SK-N-SH treated with all-trans-retinoic acid at 6 μM for 48 hours (cell line): ENCODE measurements around the gene CFAP61.
A peak's percentile ranks its signal among the peaks of the same experiment; 100 is the strongest.

Source experiments
- ATAC-seq: fragments of 200-7000 bp; cut with Tn5 transposase; 3 replicates; pipeline ENCODE4 v1.9.1; 2020; ENCODE audit warnings: mild to moderate bottlenecking, moderate library complexity
- ARNTL ChIP-seq: fragments of 450-650 bp; formaldehyde crosslinking; IDR thresholded peaks from 2 replicates; pipeline ENCODE4 v1.5.0; 2020; ENCODE audit warnings: low read depth, mild to moderate bottlenecking, moderate library complexity, borderline replicate concordance
- BACH2 ChIP-seq: fragments of 250-450 bp; sonication (Bioruptor Pico); IDR thresholded peaks from 2 replicates; pipeline ENCODE4 v1.9.0; 2021; ENCODE audit warnings: mild to moderate bottlenecking, borderline replicate concordance
- GLIS3 ChIP-seq: fragments of 250-450 bp; sonication (Bioruptor Pico); IDR thresholded peaks from 2 replicates; pipeline ENCODE4 v1.5.0; 2020; ENCODE audit warnings: mild to moderate bottlenecking, moderate library complexity
- ISL1 ChIP-seq: fragments of 250-450 bp; sonication (Bioruptor Pico); IDR thresholded peaks from 2 replicates; pipeline ENCODE4 v2.1.2; 2022; ENCODE audit warnings: mild to moderate bottlenecking, moderate library complexity
- OSR1 ChIP-seq: fragments of 250-450 bp; sonication (Bioruptor Pico); IDR thresholded peaks from 2 replicates; pipeline ENCODE4 v1.8.0; 2022; ENCODE audit warnings: moderate library complexity, mild to moderate bottlenecking, inconsistent platforms
- PPARA ChIP-seq: fragments of 250-450 bp; sonication (Bioruptor Pico); IDR thresholded peaks from 2 replicates; pipeline ENCODE4 v1.5.0; 2020; ENCODE audit warnings: mild to moderate bottlenecking, borderline replicate concordance
- RARB ChIP-seq: fragments of 250-450 bp; sonication (Bioruptor Pico); IDR thresholded peaks from 2 replicates; pipeline ENCODE4 v1.8.0; 2021; ENCODE audit warnings: mild to moderate bottlenecking, moderate library complexity
- SNAI2 ChIP-seq: fragments of 250-450 bp; sonication (Bioruptor Pico); IDR thresholded peaks from 2 replicates; pipeline ENCODE4 v1.5.0; 2020; ENCODE audit warnings: mild to moderate bottlenecking, moderate library complexity
- TCF4 ChIP-seq: fragments of 250-450 bp; sonication (Bioruptor Pico); IDR thresholded peaks from 2 replicates; pipeline ENCODE4 v1.8.0; 2021; ENCODE audit warnings: mild to moderate bottlenecking, moderate library complexity, borderline replicate concordance
- TOX ChIP-seq: fragments of 250-450 bp; sonication (Bioruptor Pico); IDR thresholded peaks from 2 replicates; pipeline ENCODE4 v1.8.0; 2021; ENCODE audit warnings: mild to moderate bottlenecking, moderate library complexity, borderline replicate concordance
- ZC3H10 ChIP-seq: fragments of 250-450 bp; sonication (Bioruptor Pico); IDR thresholded peaks from 2 replicates; pipeline ENCODE4 v1.5.1; 2021; ENCODE audit warnings: mild to moderate bottlenecking, moderate library complexity
- ZFP30 ChIP-seq: fragments of 450-650 bp; formaldehyde crosslinking; IDR thresholded peaks from 2 replicates; pipeline ENCODE4 v1.5.0; 2022; ENCODE audit warnings: mild to moderate bottlenecking, moderate library complexity
- ZNF565 ChIP-seq: fragments of 450-650 bp; formaldehyde crosslinking; conservative IDR thresholded peaks from 2 replicates; pipeline ENCODE4 v1.5.0; 2020; ENCODE audit warnings: low read depth, mild to moderate bottlenecking, moderate library complexity
- ZNF70 ChIP-seq: fragments of 450-650 bp; formaldehyde crosslinking; IDR thresholded peaks from 2 replicates; pipeline ENCODE4 v1.5.0; 2020; ENCODE audit warnings: mild to moderate bottlenecking, moderate library complexity
- ZNF8 ChIP-seq: fragments of 450-650 bp; formaldehyde crosslinking; IDR thresholded peaks from 2 replicates; pipeline ENCODE4 v1.5.0; 2020; ENCODE audit warnings: mild to moderate bottlenecking, moderate library complexity
- TF ChIP-seq, protein P1 (sequence below): fragments of 250-450 bp; sonication (Bioruptor Pico); IDR thresholded peaks from 2 replicates; pipeline ENCODE4 v1.5.0; 2020; ENCODE audit warnings: mild to moderate bottlenecking, moderate library complexity
- TF ChIP-seq, protein P2 (sequence below): fragments of 250-450 bp; sonication (Bioruptor Pico); IDR thresholded peaks from 2 replicates; pipeline ENCODE4 v1.8.0; 2020; ENCODE audit warnings: mild to moderate bottlenecking, moderate library complexity, borderline replicate concordance
- TF ChIP-seq, protein P3 (sequence below): fragments of 250-450 bp; sonication (Bioruptor Pico); IDR thresholded peaks from 2 replicates; pipeline ENCODE4 v1.8.0; 2021; ENCODE audit warnings: low read depth, mild to moderate bottlenecking, moderate library complexity, borderline replicate concordance
- TF ChIP-seq, protein P4 (sequence below): fragments of 250-450 bp; sonication (Bioruptor Pico); IDR thresholded peaks from 2 replicates; pipeline ENCODE4 v1.5.1; 2020; ENCODE audit warnings: low read depth, mild to moderate bottlenecking, moderate library complexity
- TF ChIP-seq, protein P5 (sequence below): fragments of 250-450 bp; sonication (Bioruptor Pico); IDR thresholded peaks from 2 replicates; pipeline ENCODE4 v1.5.1; 2021; ENCODE audit warnings: mild to moderate bottlenecking, moderate library complexity

The CFAP61 gene

DNA sequence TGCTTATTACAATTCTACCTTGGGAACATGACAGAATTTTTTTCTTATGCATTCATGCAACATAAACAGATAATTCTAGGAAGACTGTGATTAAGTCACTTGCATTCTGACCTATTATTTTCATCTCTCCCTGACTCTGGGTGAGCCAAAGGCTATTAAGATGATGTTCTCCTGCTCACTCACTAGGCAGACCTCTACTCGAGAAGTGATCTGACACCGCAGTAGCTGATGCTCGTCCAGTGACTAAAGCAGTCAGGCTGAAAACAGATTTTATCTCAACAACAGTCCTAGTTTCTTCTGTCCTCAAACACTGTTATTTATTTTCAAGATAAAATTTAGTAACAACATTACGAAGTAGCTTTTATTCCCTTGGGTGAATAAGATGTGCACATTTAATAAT lies 17.8 kb upstream of the CFAP61 start:
- ATAC-seq = peak; percentile 93
- TF ChIP-seq, protein P1, sequence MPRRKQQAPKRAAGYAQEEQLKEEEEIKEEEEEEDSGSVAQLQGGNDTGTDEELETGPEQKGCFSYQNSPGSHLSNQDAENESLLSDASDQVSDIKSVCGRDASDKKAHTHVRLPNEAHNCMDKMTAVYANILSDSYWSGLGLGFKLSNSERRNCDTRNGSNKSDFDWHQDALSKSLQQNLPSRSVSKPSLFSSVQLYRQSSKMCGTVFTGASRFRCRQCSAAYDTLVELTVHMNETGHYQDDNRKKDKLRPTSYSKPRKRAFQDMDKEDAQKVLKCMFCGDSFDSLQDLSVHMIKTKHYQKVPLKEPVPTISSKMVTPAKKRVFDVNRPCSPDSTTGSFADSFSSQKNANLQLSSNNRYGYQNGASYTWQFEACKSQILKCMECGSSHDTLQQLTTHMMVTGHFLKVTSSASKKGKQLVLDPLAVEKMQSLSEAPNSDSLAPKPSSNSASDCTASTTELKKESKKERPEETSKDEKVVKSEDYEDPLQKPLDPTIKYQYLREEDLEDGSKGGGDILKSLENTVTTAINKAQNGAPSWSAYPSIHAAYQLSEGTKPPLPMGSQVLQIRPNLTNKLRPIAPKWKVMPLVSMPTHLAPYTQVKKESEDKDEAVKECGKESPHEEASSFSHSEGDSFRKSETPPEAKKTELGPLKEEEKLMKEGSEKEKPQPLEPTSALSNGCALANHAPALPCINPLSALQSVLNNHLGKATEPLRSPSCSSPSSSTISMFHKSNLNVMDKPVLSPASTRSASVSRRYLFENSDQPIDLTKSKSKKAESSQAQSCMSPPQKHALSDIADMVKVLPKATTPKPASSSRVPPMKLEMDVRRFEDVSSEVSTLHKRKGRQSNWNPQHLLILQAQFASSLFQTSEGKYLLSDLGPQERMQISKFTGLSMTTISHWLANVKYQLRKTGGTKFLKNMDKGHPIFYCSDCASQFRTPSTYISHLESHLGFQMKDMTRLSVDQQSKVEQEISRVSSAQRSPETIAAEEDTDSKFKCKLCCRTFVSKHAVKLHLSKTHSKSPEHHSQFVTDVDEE = no peak
- TF ChIP-seq OSR1 (no peak), ZNF565 (CRISPR knock-in tag) (no peak), ZFP30 (CRISPR knock-in tag) (no peak), ISL1 (CRISPR knock-in tag) (no peak), RARB (CRISPR knock-in tag) (no peak), ZC3H10 (CRISPR knock-in tag) (no peak), GLIS3 (CRISPR knock-in tag) (no peak), TOX (CRISPR knock-in tag) (no peak), ZNF70 (CRISPR knock-in tag) (no peak), SNAI2 (no peak)
- TF ChIP-seq, protein P2, sequence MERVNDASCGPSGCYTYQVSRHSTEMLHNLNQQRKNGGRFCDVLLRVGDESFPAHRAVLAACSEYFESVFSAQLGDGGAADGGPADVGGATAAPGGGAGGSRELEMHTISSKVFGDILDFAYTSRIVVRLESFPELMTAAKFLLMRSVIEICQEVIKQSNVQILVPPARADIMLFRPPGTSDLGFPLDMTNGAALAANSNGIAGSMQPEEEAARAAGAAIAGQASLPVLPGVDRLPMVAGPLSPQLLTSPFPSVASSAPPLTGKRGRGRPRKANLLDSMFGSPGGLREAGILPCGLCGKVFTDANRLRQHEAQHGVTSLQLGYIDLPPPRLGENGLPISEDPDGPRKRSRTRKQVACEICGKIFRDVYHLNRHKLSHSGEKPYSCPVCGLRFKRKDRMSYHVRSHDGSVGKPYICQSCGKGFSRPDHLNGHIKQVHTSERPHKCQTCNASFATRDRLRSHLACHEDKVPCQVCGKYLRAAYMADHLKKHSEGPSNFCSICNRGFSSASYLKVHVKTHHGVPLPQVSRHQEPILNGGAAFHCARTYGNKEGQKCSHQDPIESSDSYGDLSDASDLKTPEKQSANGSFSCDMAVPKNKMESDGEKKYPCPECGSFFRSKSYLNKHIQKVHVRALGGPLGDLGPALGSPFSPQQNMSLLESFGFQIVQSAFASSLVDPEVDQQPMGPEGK = no peak
- TF ChIP-seq, protein P3, sequence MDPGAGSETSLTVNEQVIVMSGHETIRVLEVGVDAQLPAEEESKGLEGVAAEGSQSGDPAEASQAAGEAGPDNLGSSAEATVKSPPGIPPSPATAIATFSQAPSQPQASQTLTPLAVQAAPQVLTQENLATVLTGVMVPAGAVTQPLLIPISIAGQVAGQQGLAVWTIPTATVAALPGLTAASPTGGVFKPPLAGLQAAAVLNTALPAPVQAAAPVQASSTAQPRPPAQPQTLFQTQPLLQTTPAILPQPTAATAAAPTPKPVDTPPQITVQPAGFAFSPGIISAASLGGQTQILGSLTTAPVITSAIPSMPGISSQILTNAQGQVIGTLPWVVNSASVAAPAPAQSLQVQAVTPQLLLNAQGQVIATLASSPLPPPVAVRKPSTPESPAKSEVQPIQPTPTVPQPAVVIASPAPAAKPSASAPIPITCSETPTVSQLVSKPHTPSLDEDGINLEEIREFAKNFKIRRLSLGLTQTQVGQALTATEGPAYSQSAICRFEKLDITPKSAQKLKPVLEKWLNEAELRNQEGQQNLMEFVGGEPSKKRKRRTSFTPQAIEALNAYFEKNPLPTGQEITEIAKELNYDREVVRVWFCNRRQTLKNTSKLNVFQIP (CRISPR knock-in tag) = no peak
- TF ChIP-seq, protein P4, sequence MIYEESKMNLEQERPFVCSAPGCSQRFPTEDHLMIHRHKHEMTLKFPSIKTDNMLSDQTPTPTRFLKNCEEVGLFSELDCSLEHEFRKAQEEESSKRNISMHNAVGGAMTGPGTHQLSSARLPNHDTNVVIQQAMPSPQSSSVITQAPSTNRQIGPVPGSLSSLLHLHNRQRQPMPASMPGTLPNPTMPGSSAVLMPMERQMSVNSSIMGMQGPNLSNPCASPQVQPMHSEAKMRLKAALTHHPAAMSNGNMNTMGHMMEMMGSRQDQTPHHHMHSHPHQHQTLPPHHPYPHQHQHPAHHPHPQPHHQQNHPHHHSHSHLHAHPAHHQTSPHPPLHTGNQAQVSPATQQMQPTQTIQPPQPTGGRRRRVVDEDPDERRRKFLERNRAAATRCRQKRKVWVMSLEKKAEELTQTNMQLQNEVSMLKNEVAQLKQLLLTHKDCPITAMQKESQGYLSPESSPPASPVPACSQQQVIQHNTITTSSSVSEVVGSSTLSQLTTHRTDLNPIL (CRISPR knock-in tag) = no peak

DNA sequence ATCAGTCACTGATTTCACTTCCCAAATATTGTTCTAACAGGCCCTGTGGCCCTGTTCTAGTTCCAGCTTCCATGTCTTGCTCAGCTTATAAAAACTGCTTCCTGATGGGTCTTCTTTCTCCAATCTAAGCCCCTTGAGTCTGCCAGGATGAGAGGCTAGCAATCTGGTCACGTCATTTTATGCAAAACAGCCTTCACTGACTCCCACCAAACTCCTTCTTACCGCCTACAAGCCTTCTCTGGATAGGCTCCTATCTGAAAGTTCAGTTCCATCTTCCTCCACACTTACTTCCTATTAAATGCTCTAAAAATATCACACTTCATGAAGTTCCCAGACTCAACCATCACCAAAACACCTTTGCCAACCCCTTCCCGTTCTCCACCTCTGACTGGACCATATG lies 15.6 kb upstream of the CFAP61 start:
- no peak for TF ChIP-seq ZFP30 (CRISPR knock-in tag)
- TF ChIP-seq ZC3H10 (CRISPR knock-in tag) = no peak
- TF ChIP-seq ZNF8 (CRISPR knock-in tag) = no peak
- ATAC-seq = no peak

DNA sequence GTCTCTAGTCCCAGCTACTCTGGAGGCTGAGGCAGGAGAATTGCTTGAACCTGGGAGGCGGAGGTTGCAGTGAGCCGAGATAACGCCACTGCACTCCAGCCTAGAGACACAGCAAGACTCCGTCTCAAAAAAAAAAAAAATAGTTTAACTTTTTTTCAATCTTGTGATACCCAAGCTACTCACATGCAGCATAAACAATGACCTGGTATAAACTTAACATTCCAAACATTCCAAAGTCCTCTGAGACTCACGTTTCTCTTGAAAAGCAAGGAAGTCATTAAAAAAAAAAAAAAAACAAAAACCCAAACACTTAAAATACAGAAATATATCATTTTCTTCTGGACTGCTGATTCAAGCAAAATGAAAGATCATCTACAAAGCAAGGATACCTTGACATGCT lies 14.4 kb upstream of the CFAP61 start:
- TF ChIP-seq GLIS3 (CRISPR knock-in tag) (no peak), TCF4 (CRISPR knock-in tag) (no peak), ISL1 (CRISPR knock-in tag) (no peak), ZC3H10 (CRISPR knock-in tag) (no peak), SNAI2 (no peak), BACH2 (CRISPR knock-in tag) (no peak), ARNTL (no peak), TOX (CRISPR knock-in tag) (no peak), PPARA (CRISPR knock-in tag) (no peak)
- TF ChIP-seq, protein P5, sequence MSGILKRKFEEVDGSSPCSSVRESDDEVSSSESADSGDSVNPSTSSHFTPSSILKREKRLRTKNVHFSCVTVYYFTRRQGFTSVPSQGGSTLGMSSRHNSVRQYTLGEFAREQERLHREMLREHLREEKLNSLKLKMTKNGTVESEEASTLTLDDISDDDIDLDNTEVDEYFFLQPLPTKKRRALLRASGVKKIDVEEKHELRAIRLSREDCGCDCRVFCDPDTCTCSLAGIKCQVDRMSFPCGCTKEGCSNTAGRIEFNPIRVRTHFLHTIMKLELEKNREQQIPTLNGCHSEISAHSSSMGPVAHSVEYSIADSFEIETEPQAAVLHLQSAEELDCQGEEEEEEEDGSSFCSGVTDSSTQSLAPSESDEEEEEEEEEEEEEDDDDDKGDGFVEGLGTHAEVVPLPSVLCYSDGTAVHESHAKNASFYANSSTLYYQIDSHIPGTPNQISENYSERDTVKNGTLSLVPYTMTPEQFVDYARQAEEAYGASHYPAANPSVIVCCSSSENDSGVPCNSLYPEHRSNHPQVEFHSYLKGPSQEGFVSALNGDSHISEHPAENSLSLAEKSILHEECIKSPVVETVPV (CRISPR knock-in tag) = no peak
- TF ChIP-seq, protein P4 (CRISPR knock-in tag) = no peak
- TF ChIP-seq, protein P1 = no peak
- peak; percentile 57 for ATAC-seq
